ENCODE data around the gene GPR37L1. TPM values are rescaled to one million over a fixed set of nuclear protein-coding genes. Genes with fewer than 3 reads are reported as not detected.

GPR37L1 gene
- under 0.01 TPM in 1 of 2 replicates, not detected in the other for total RNA-seq

- peak; percentile 68 to 72 for DNase-seq (ENCODE audit: low read depth in 2 of 2)
These were observed at the start of gene GPR37L1 for GRCh38 chr1:202122639-202123335. Gene GPR37L1 (plus strand): TSS chr1:202122917. CDS start chr1:202122964, 47 bp downstream.

- no peak for DNase-seq (ENCODE audit: low read depth in 2 of 2)
These were observed 49.5 kb upstream of the GPR37L1 start for GRCh38 chr1:202073206-202073605.

GRCh38 chr1:202074985-202075384 is 47.7 kb upstream of the GPR37L1 start:
- no peak for DNase-seq (ENCODE audit: low read depth in 2 of 2)

- DNase-seq (ENCODE audit: low read depth in 2 of 2): no peak
These were observed 47.3 kb upstream of the GPR37L1 start for GRCh38 chr1:202075389-202075788.

GRCh38 chr1:202076050-202076511 is 46.6 kb upstream of the GPR37L1 start:
- no peak for DNase-seq (ENCODE audit: low read depth in 2 of 2)

GRCh38 chr1:202078241-202078640 is 44.5 kb upstream of the GPR37L1 start:
- no peak for DNase-seq (ENCODE audit: low read depth in 2 of 2)

GRCh38 chr1:202081992-202082391 is 40.7 kb upstream of the GPR37L1 start:
- DNase-seq (ENCODE audit: low read depth in 2 of 2): no peak

- DNase-seq (ENCODE audit: low read depth in 2 of 2): no peak
These were observed 37.7 kb upstream of the GPR37L1 start for GRCh38 chr1:202084791-202085681.

- no peak for DNase-seq (ENCODE audit: low read depth in 2 of 2)
These were observed 36.9 kb upstream of the GPR37L1 start for GRCh38 chr1:202085682-202086373.

GRCh38 chr1:202086579-202087350 is 36.0 kb upstream of the GPR37L1 start:
- no peak for DNase-seq (ENCODE audit: low read depth in 2 of 2)

GRCh38 chr1:202088206-202088605 is 34.5 kb upstream of the GPR37L1 start:
- DNase-seq (ENCODE audit: low read depth in 2 of 2): no peak

- no peak for DNase-seq (ENCODE audit: low read depth in 2 of 2)
These were observed 31.7 kb upstream of the GPR37L1 start for GRCh38 chr1:202090994-202091393.

- DNase-seq (ENCODE audit: low read depth in 2 of 2): no peak
These were observed 28.9 kb upstream of the GPR37L1 start for GRCh38 chr1:202093858-202094257.

GRCh38 chr1:202101184-202101583 is 21.5 kb upstream of the GPR37L1 start:
- no peak for DNase-seq (ENCODE audit: low read depth in 2 of 2)

- no peak for DNase-seq (ENCODE audit: low read depth in 2 of 2)
These were observed 18.6 kb upstream of the GPR37L1 start for GRCh38 chr1:202104073-202104472.

- DNase-seq (ENCODE audit: low read depth in 2 of 2): peak in 1 of 2 donors; percentile 17
These were observed 17.0 kb upstream of the GPR37L1 start for GRCh38 chr1:202105571-202106339.

- no peak for DNase-seq (ENCODE audit: low read depth in 2 of 2)
These were observed 16.1 kb upstream of the GPR37L1 start for GRCh38 chr1:202106340-202107254.

GRCh38 chr1:202107321-202107761 is 15.4 kb upstream of the GPR37L1 start:
- no peak for DNase-seq (ENCODE audit: low read depth in 2 of 2)

All from lung microvascular endothelial cell (primary cell).